ENCODE results near the gene HIVEP3.
A peak's percentile ranks its signal among the peaks of the same experiment; 100 is the strongest.

HIVEP3 gene

GRCh38 chr1:41954533-41954944, 35.8 kb upstream of the HIVEP3 start:
- no peak for TF ChIP-seq SIN3A (IDR thresholded peaks at IDR 0.05; ENCODE audit: borderline replicate concordance, insufficient read depth, low read length)
- no peak for TF ChIP-seq TAF1 (IDR thresholded peaks at IDR 0.05; ENCODE audit: borderline replicate concordance, insufficient read depth, low read length)
- no peak for TF ChIP-seq POLR2AphosphoS5 (IDR thresholded peaks at IDR 0.05; ENCODE audit: low read depth, low read length)
- peak in 1 of 2 experiments; percentile 38; a peak in 1 of 4 replicates for TF ChIP-seq REST (IDR thresholded peaks at IDR 0.05; ENCODE audit: insufficient read depth in 1 of 2, low read depth in 2 of 2, low read length in 2 of 2)
- no peak for TF ChIP-seq FOXP2 (optimal IDR thresholded peaks at IDR 0.05; ENCODE audit: borderline replicate concordance, extremely low read depth, extremely low read length, insufficient read depth)

- TF ChIP-seq REST (IDR thresholded peaks at IDR 0.05; ENCODE audit: insufficient read depth in 1 of 2, low read depth in 2 of 2, low read length in 2 of 2) (no peak), SIN3A (IDR thresholded peaks at IDR 0.05; ENCODE audit: borderline replicate concordance, insufficient read depth, low read length) (no peak), POLR2AphosphoS5 (IDR thresholded peaks at IDR 0.05; ENCODE audit: low read depth, low read length) (no peak), TAF1 (IDR thresholded peaks at IDR 0.05; ENCODE audit: borderline replicate concordance, insufficient read depth, low read length) (no peak), FOXP2 (optimal IDR thresholded peaks at IDR 0.05; ENCODE audit: borderline replicate concordance, extremely low read depth, extremely low read length, insufficient read depth) (no peak)
These were observed 34.6 kb upstream of the HIVEP3 start for GRCh38 chr1:41953291-41953690.

- TF ChIP-seq FOXP2 (optimal IDR thresholded peaks at IDR 0.05; ENCODE audit: borderline replicate concordance, extremely low read depth, extremely low read length, insufficient read depth) (no peak), POLR2AphosphoS5 (IDR thresholded peaks at IDR 0.05; ENCODE audit: low read depth, low read length) (no peak), TAF1 (IDR thresholded peaks at IDR 0.05; ENCODE audit: borderline replicate concordance, insufficient read depth, low read length) (no peak), SIN3A (IDR thresholded peaks at IDR 0.05; ENCODE audit: borderline replicate concordance, insufficient read depth, low read length) (no peak), REST (IDR thresholded peaks at IDR 0.05; ENCODE audit: insufficient read depth in 1 of 2, low read depth in 2 of 2, low read length in 2 of 2) (no peak)
These were observed 33.5 kb upstream of the HIVEP3 start for GRCh38 chr1:41952208-41952607.

- TF ChIP-seq POLR2AphosphoS5 (IDR thresholded peaks at IDR 0.05; ENCODE audit: low read depth, low read length), result no peak
- no peak for TF ChIP-seq REST (IDR thresholded peaks at IDR 0.05; ENCODE audit: insufficient read depth in 1 of 2, low read depth in 2 of 2, low read length in 2 of 2)
- TF ChIP-seq TAF1 (IDR thresholded peaks at IDR 0.05; ENCODE audit: borderline replicate concordance, insufficient read depth, low read length), result no peak
- TF ChIP-seq FOXP2 (optimal IDR thresholded peaks at IDR 0.05; ENCODE audit: borderline replicate concordance, extremely low read depth, extremely low read length, insufficient read depth), result no peak
- TF ChIP-seq SIN3A (IDR thresholded peaks at IDR 0.05; ENCODE audit: borderline replicate concordance, insufficient read depth, low read length), result no peak
These were observed 32.1 kb upstream of the HIVEP3 start for GRCh38 chr1:41950820-41951219.

- TF ChIP-seq FOXP2 (optimal IDR thresholded peaks at IDR 0.05; ENCODE audit: borderline replicate concordance, extremely low read depth, extremely low read length, insufficient read depth) (no peak), SIN3A (IDR thresholded peaks at IDR 0.05; ENCODE audit: borderline replicate concordance, insufficient read depth, low read length) (no peak), TAF1 (IDR thresholded peaks at IDR 0.05; ENCODE audit: borderline replicate concordance, insufficient read depth, low read length) (no peak), REST (IDR thresholded peaks at IDR 0.05; ENCODE audit: insufficient read depth in 1 of 2, low read depth in 2 of 2, low read length in 2 of 2) (no peak), POLR2AphosphoS5 (IDR thresholded peaks at IDR 0.05; ENCODE audit: low read depth, low read length) (no peak)
These were observed 25.0 kb upstream of the HIVEP3 start for GRCh38 chr1:41943717-41944116.
